ENCODE data around the gene MYO1E. TPM values are rescaled to one million over a fixed set of nuclear protein-coding genes. Genes with fewer than 3 reads are reported as not detected.

The MYO1E gene
- total and polyA plus RNA-seq, 2 of the 8 experiments (the other 6 are each of a cell fraction or from before 2014, with no cell fraction given) = 19.6 to 142 TPM

GRCh38 chr15:59157840-59158700, 214.6 kb downstream of the MYO1E start:
- no peaks in the 10 kb centered on the region for H3K9me3 ChIP-seq (ENCODE audit: insufficient read depth in 2 of 2, low read depth in 1 of 2, low read length in 1 of 2)
- H2AFZ ChIP-seq (ENCODE audit: low read length) = no peak overlapping the region
- no peak overlapping the region for H3K4ac ChIP-seq (replicated peaks; ENCODE audit: insufficient read length, low read depth, low read length)
- H4K20me1 ChIP-seq (replicated peaks in 1 of 2; ENCODE audit: control insufficient read depth in 1 of 2, insufficient read depth in 2 of 2, low read length in 2 of 2) = no peaks in the 10 kb centered on the region
- H4K8ac ChIP-seq (ENCODE audit: extremely low read depth, insufficient read depth, low read length) = no peak overlapping the region
- no peak overlapping the region for H3K56ac ChIP-seq (replicated peaks; ENCODE audit: insufficient read length, low read depth, low read length)
- ChIA-PET POLR2A (ENCODE audit: partially characterized antibody) (interaction anchor here (0.5 to 1.5 kb wide), 2 partner anchors 11 to 42 kb away, joined by 3 to 4 read pairs; no protein-coding TSS in a partner anchor), CTCF (ENCODE audit: partially characterized antibody) (interaction anchor here (0.9 to 1.4 kb wide), 6 partner anchors 10 to 371 kb away, joined by 3 to 4 read pairs (median 3); no protein-coding TSS in a partner anchor)
- no peak overlapping the region for H2BK12ac ChIP-seq (ENCODE audit: low read depth, low read length)
- no peak overlapping the region for H3K9ac ChIP-seq (replicated peaks in 1 of 4; ENCODE audit: extremely low read depth in 1 of 4, low read depth in 3 of 4, low read length in 3 of 4)
- H3K23me2 ChIP-seq (ENCODE audit: low read depth, low read length) = no peaks in the 10 kb centered on the region; the same call in 1 of the 2 replicates
- H4K5ac ChIP-seq (ENCODE audit: insufficient read length, low read depth, low read length) = no peak overlapping the region
- no peak overlapping the region for H2BK120ac ChIP-seq (replicated peaks; ENCODE audit: low read depth, low read length)
- H3K23ac ChIP-seq (ENCODE audit: insufficient read length) = no peak overlapping the region
- H3K4me2 ChIP-seq (ENCODE audit: insufficient read depth in 1 of 2, low read depth in 2 of 2, low read length in 2 of 2) = no peak overlapping the region
- H3K18ac ChIP-seq (ENCODE audit: extremely low read depth, low read length) = no peak overlapping the region
- no peaks in the 10 kb centered on the region for H3K27me3 ChIP-seq (replicated peaks in 1 of 4; ENCODE audit: control insufficient read depth in 3 of 4, extremely low read depth in 1 of 4, insufficient read depth in 3 of 4, low read length in 3 of 4)
- H3K79me1 ChIP-seq (ENCODE audit: low read depth, low read length) = no peaks in the 10 kb centered on the region
- H2BK5ac ChIP-seq (ENCODE audit: low read depth, low read length) = no peak overlapping the region
- no peak for FAIRE-seq
- no peak overlapping the region for H3K14ac ChIP-seq (ENCODE audit: insufficient read length)
- H2BK20ac ChIP-seq (ENCODE audit: low read length) = no peak overlapping the region
- no peak overlapping the region for H3K4me3 ChIP-seq (ENCODE audit: extremely low read depth in 1 of 4, insufficient read depth in 2 of 4, low read depth in 3 of 4, low read length in 4 of 4)
- no peaks in the 10 kb centered on the region for H3K79me2 ChIP-seq (ENCODE audit: control insufficient read depth in 1 of 2, insufficient read depth in 2 of 2, low read length in 2 of 2)
- H3K27ac ChIP-seq (ENCODE audit: low read depth, low read length) = no peak overlapping the region
- H2BK15ac ChIP-seq (ENCODE audit: low read length) = no peak overlapping the region
- WGBS, 2 experiments (ENCODE audit: extremely low coverage in 1 of 2, insufficient coverage in 1 of 2, insufficient read length in 1 of 2, insufficient replicate concordance in 2 of 2, low coverage in 1 of 2, low lambda C conversion rate in 2 of 2, missing lambda C conversion rate in 1 of 2) = 86% methylated on average over 9 of the region's 9 CpGs; no CpG with 5 or more reads in 1 of the 2 experiments
- peaks cover 9 to 60% (median 17%) of the 10 kb centered on the region in 4 experiments for H3K36me3 ChIP-seq (ENCODE audit: control insufficient read depth in 2 of 4, insufficient read depth in 4 of 4, low read length in 3 of 4)
- no peaks in the 10 kb centered on the region; a peak in 2 of 7 replicates for H3K4me1 ChIP-seq (replicated peaks in 1 of 4; ENCODE audit: control insufficient read depth in 3 of 4, insufficient read depth in 4 of 4, low read length in 3 of 4)
- H2AK5ac ChIP-seq (ENCODE audit: low read depth, low read length) = no peak overlapping the region
- no peak overlapping the region for H4K91ac ChIP-seq (replicated peaks; ENCODE audit: insufficient read length, low read length)
- no peak for DNase-seq (ENCODE audit: low read depth in 1 of 2, low spot score in 2 of 2)
- TF ChIP-seq CBX5 (IDR thresholded peaks at IDR 0.05; ENCODE audit: low read depth, low read length) (no peak), EP300 (IDR thresholded peaks at IDR 0.05; ENCODE audit: borderline replicate concordance in 1 of 2, low read depth in 2 of 2, low read length in 2 of 2) (no peak), RXRA (IDR thresholded peaks at IDR 0.05; ENCODE audit: insufficient read depth, low read depth, low read length) (no peak)
- TF ChIP-seq, protein P1, sequence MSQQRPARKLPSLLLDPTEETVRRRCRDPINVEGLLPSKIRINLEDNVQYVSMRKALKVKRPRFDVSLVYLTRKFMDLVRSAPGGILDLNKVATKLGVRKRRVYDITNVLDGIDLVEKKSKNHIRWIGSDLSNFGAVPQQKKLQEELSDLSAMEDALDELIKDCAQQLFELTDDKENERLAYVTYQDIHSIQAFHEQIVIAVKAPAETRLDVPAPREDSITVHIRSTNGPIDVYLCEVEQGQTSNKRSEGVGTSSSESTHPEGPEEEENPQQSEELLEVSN (IDR thresholded peaks at IDR 0.05) = no peak
